ENCODE data around the gene QSOX2. TPM values are rescaled to one million over a fixed set of nuclear protein-coding genes. Genes with fewer than 3 reads are reported as not detected.

The QSOX2 gene
- total RNA-seq, 1 donor: 7.1 TPM

- no peak for TF ChIP-seq CTCF (IDR thresholded peaks at IDR 0.05; ENCODE audit: insufficient read depth, low read length)
- no peak overlapping the region for H3K4me3 ChIP-seq (ENCODE audit: low read depth, low read length)
- no peak for DNase-seq (ENCODE audit: low read depth)
Measured at GRCh38 chr9:136235171-136235570, 10.4 kb downstream of the QSOX2 start.

- TF ChIP-seq CTCF (IDR thresholded peaks at IDR 0.05; ENCODE audit: insufficient read depth, low read length): no peak
- DNase-seq (ENCODE audit: low read depth): no peak
- no peak overlapping the region for H3K4me3 ChIP-seq (ENCODE audit: low read depth, low read length)
Measured at GRCh38 chr9:136234597-136234996, 11.0 kb downstream of the QSOX2 start.

GRCh38 chr9:136233868-136234267, 11.7 kb downstream of the QSOX2 start:
- H3K4me3 ChIP-seq (ENCODE audit: low read depth, low read length): no peak overlapping the region
- no peak for TF ChIP-seq CTCF (IDR thresholded peaks at IDR 0.05; ENCODE audit: insufficient read depth, low read length)
- no peak for DNase-seq (ENCODE audit: low read depth)

GRCh38 chr9:136233411-136233810, 12.2 kb downstream of the QSOX2 start:
- DNase-seq (ENCODE audit: low read depth): no peak
- H3K4me3 ChIP-seq (ENCODE audit: low read depth, low read length): no peak overlapping the region
- TF ChIP-seq CTCF (IDR thresholded peaks at IDR 0.05; ENCODE audit: insufficient read depth, low read length): no peak

- DNase-seq (ENCODE audit: low read depth): no peak
- no peak overlapping the region for H3K4me3 ChIP-seq (ENCODE audit: low read depth, low read length)
- TF ChIP-seq CTCF (IDR thresholded peaks at IDR 0.05; ENCODE audit: insufficient read depth, low read length): no peak
Measured at GRCh38 chr9:136232969-136233368, 12.6 kb downstream of the QSOX2 start.

- no peak overlapping the region for H3K4me3 ChIP-seq (ENCODE audit: low read depth, low read length)
- no peak for DNase-seq (ENCODE audit: low read depth)
Measured at GRCh38 chr9:136231478-136232297, 13.9 kb downstream of the QSOX2 start.

More at GRCh38 chr9:136231478-136232297, 13.9 kb downstream of the QSOX2 start:
- TF ChIP-seq CTCF (IDR thresholded peaks at IDR 0.05; ENCODE audit: insufficient read depth, low read length): no peak
